Panc1 (cell line): Measurements from ENCODE around the gene ELANE.

Source experiments
- REST ChIP-seq, 2 experiments: IDR thresholded peaks; 2 replicates each; pipeline ENCODE4 v1.6.1; 2011 to 2012; ENCODE audit warnings: low read depth in 2 of 2, control low read depth in 1 of 2, low read length in 1 of 2, mild to moderate bottlenecking in 1 of 2, moderate library complexity in 1 of 2; ENCODE audit not compliant: insufficient read depth in 1 of 2
- TCF7L2 ChIP-seq: IDR thresholded peaks from 2 replicates; pipeline ENCODE4 v1.6.1; 2011; ENCODE audit warnings: mild to moderate bottlenecking, low read depth, low read length, inconsistent platforms
- TF ChIP-seq, protein P1 (sequence below): fragments of 450-650 bp; IDR thresholded peaks from 2 replicates; pipeline ENCODE4 v1.5.1; 2017; ENCODE audit warnings: mild to moderate bottlenecking

DNA sequence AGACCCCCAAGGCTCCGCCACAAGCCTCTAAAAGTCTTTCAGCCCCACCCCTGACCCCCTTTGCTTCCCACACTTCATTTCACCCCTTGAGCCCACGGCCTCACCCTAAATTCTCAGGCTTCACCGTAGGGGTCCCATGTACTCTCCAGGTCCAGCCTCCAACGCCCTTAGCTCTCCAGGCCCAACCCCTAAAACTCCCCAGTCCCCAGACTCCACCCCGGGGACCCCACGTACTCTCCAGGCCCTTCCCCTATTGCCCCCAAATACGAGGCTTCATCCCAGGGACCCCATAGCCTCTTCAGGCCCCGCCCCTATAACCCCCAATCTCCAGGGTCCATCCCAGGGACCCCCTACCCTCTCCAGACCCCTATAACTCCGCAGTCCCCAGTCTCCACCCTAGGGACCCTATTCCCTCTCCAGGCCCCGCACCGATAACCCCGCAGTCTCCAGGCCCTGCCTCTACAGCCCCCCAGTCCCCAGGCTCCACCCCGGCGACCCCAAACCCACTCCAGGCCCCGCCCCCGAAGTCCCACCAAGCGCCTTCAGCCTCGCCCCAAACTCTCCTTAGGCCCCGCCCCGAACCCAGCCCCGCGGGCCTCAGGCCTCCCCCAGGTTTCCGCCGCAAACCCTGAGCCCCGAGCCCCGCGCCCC lies 40.3 kb downstream of the ELANE start:
- TF ChIP-seq, protein P1, sequence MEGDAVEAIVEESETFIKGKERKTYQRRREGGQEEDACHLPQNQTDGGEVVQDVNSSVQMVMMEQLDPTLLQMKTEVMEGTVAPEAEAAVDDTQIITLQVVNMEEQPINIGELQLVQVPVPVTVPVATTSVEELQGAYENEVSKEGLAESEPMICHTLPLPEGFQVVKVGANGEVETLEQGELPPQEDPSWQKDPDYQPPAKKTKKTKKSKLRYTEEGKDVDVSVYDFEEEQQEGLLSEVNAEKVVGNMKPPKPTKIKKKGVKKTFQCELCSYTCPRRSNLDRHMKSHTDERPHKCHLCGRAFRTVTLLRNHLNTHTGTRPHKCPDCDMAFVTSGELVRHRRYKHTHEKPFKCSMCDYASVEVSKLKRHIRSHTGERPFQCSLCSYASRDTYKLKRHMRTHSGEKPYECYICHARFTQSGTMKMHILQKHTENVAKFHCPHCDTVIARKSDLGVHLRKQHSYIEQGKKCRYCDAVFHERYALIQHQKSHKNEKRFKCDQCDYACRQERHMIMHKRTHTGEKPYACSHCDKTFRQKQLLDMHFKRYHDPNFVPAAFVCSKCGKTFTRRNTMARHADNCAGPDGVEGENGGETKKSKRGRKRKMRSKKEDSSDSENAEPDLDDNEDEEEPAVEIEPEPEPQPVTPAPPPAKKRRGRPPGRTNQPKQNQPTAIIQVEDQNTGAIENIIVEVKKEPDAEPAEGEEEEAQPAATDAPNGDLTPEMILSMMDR, result no peak
- no peak for TF ChIP-seq REST (IDR thresholded peaks at IDR 0.05; ENCODE audit: insufficient read depth in 1 of 2, low read depth in 2 of 2, low read length in 1 of 2)
- TF ChIP-seq TCF7L2, result no peak
